GM12878 (cell line): Measurements from ENCODE around the gene OPN3. TPM values are rescaled to one million over a fixed set of nuclear protein-coding genes. Genes with fewer than 3 reads are reported as not detected.

ENCODE experiments used
- ATAC-seq: fragments of 200-7000 bp; cut with Tn5 transposase; 3 replicates; pipeline ENCODE4 v1.9.1; 2020; ENCODE audit warnings: mild to moderate bottlenecking, moderate library complexity
- BruUV-seq: library from RNA; stranded (reverse); fragments of 400-500 nt; replicated peaks from 2 replicates; lab custom pipeline; 2021; lab: Mats Ljungman, UMichigan
- CTCF ChIA-PET: fragments of 300-600 bp; sonication (Branson Sonifier 250); formaldehyde crosslinking; extraction: SDS; loops from one replicate; lab custom pipeline; 2021; ENCODE audit warnings: inconsistent platforms; lab: Yijun Ruan, JAX
- POLR2A ChIA-PET: fragments of 350-600 bp; formaldehyde crosslinking; extraction: SDS; loops from one replicate; lab custom pipeline; 2021; ENCODE audit warnings: inconsistent platforms; lab: Charles Lee
- RAD21 ChIA-PET: fragments of 300-600 bp; sonication (Branson Sonifier 250); formaldehyde crosslinking; loops from one replicate; lab custom pipeline; 2023; ENCODE audit warnings: antibody characterized with exemption; ENCODE audit not compliant: unreplicated experiment; lab: Charles Lee
- SMC1A ChIA-PET: fragments of 300-600 bp; sonication (Branson Sonifier 250); formaldehyde crosslinking; loops from one replicate; lab custom pipeline; 2023; ENCODE audit not compliant: unreplicated experiment, uncharacterized antibody; lab: Charles Lee
- DNase-seq: peaks from one replicate; pipeline ENCODE4 v3.0.0-alpha.2; 2011; ENCODE audit warnings: low read depth, low spot score
- FAIRE-seq: peaks from 3 replicates; lab custom pipeline; 2011; peaks lifted over from hg19 to GRCh38; lab: Jason Lieb, UNC
- H2AFZ ChIP-seq: 2 replicates; pipeline ENCODE4 v1.6.0; 2011; ENCODE audit warnings: low read depth, low read length, control low read depth; ENCODE audit not compliant: control insufficient read depth
- H3K27ac ChIP-seq: 2 replicates; pipeline ENCODE4 v1.5.1; 2011; ENCODE audit warnings: control low read depth; ENCODE audit not compliant: control insufficient read depth, insufficient read depth
- H3K27me3 ChIP-seq, 2 experiments: replicated peaks in 1 of 2; 2 replicates each; pipeline versions ENCODE4 v1.6.0 to v1.6.1; 2011; ENCODE audit warnings: low read length in 1 of 2; ENCODE audit not compliant: control insufficient read depth in 2 of 2, insufficient read depth in 2 of 2
- H3K36me3 ChIP-seq, 2 experiments: 2 replicates each; pipeline ENCODE4 v1.5.1; 2011; ENCODE audit warnings: low read length in 1 of 2; ENCODE audit not compliant: control insufficient read depth in 2 of 2, insufficient read depth in 2 of 2
- H3K4me1 ChIP-seq: 2 replicates; pipeline ENCODE4 v1.6.1; 2011; ENCODE audit warnings: mild to moderate bottlenecking, low read length, moderate library complexity, mixed read lengths; ENCODE audit not compliant: control insufficient read depth, insufficient read depth
- H3K4me2 ChIP-seq: 2 replicates; pipeline ENCODE4 v1.6.0; 2011; ENCODE audit warnings: control low read depth; ENCODE audit not compliant: control insufficient read depth, insufficient read depth
- H3K4me3 ChIP-seq: fragments of 200-600 bp; sonication (generic); 2 replicates; pipeline ENCODE4 v1.5.1; 2016
- H3K79me2 ChIP-seq: 2 replicates; pipeline ENCODE4 v1.6.0; 2011; ENCODE audit warnings: low read length; ENCODE audit not compliant: control insufficient read depth, insufficient read depth
- H3K9ac ChIP-seq: 2 replicates; pipeline ENCODE4 v1.8.0; 2011; ENCODE audit warnings: low read length, control low read depth, mixed read lengths; ENCODE audit not compliant: control insufficient read depth, insufficient read depth
- H3K9me3 ChIP-seq: replicated peaks from 3 replicates; pipeline ENCODE4 v1.5.1; 2011; ENCODE audit warnings: mild to moderate bottlenecking, low read length; ENCODE audit not compliant: control insufficient read depth, insufficient read depth
- H4K20me1 ChIP-seq: 2 replicates; pipeline ENCODE4 v1.6.0; 2011; ENCODE audit not compliant: control insufficient read depth, insufficient read depth
- BACH1 ChIP-seq: fragments of 450-650 bp; IDR thresholded peaks from 2 replicates; pipeline ENCODE4 v1.6.1; 2017; ENCODE audit warnings: mild to moderate bottlenecking, borderline replicate concordance
- BCL3 ChIP-seq: IDR thresholded peaks from 2 replicates; pipeline ENCODE4 v1.6.1; 2011; ENCODE audit warnings: borderline replicate concordance, low read depth, mild to moderate bottlenecking, moderate library complexity, low read length; ENCODE audit not compliant: insufficient read depth, poor library complexity, severe bottlenecking
- BCLAF1 ChIP-seq: fragments of 450-650 bp; IDR thresholded peaks from 2 replicates; pipeline ENCODE4 v1.6.1; 2017; ENCODE audit warnings: antibody characterized with exemption, mild to moderate bottlenecking, moderate library complexity
- BHLHE40 ChIP-seq, 2 experiments: fragments of 450-650 bp in 1 of 2; IDR thresholded peaks; 2 replicates each; pipeline ENCODE4 v1.6.1; 2011 to 2017; ENCODE audit warnings: low read depth in 2 of 2, borderline replicate concordance in 1 of 2, improper control_type of control experiment in 1 of 2, low read length in 1 of 2, mild to moderate bottlenecking in 1 of 2
- CBX5 ChIP-seq: sonication (generic); IDR thresholded peaks from 2 replicates; pipeline ENCODE4 v1.6.1; 2016; ENCODE audit warnings: low read depth, moderate library complexity, mild to moderate bottlenecking, inconsistent platforms
- IRF3 ChIP-seq: fragments of 450-650 bp; IDR thresholded peaks from 2 replicates; pipeline ENCODE4 v1.6.1; 2014; ENCODE audit warnings: mild to moderate bottlenecking
- IRF4 ChIP-seq: IDR thresholded peaks from 2 replicates; pipeline ENCODE4 v1.6.1; 2011; ENCODE audit warnings: low read depth, low read length
- MLLT1 ChIP-seq: fragments of 450-650 bp; IDR thresholded peaks from 2 replicates; pipeline ENCODE4 v1.6.1; 2016; ENCODE audit warnings: mild to moderate bottlenecking
- RAD21 ChIP-seq: IDR thresholded peaks from 2 replicates; pipeline ENCODE4 v1.6.1; 2011; ENCODE audit warnings: mild to moderate bottlenecking, low read depth, low read length, moderate library complexity; ENCODE audit not compliant: insufficient read depth
- RCOR1 ChIP-seq: conservative IDR thresholded peaks from 2 replicates; pipeline ENCODE4 v1.6.1; 2012; ENCODE audit warnings: low read depth, low read length, improper control_type of control experiment
- SIN3A ChIP-seq: IDR thresholded peaks from 2 replicates; pipeline ENCODE4 v1.6.1; 2012; ENCODE audit warnings: low read depth, low read length, improper control_type of control experiment
- SMARCA5 ChIP-seq: fragments of 450-650 bp; IDR thresholded peaks from 2 replicates; pipeline ENCODE4 v1.6.1; 2017; ENCODE audit warnings: mild to moderate bottlenecking
- SP1 ChIP-seq: IDR thresholded peaks from one replicate; pipeline ENCODE4 v1.6.1; 2011; ENCODE audit warnings: low read depth, low read length
- TBL1XR1 ChIP-seq: IDR thresholded peaks from 2 replicates; pipeline ENCODE4 v1.6.1; 2012; ENCODE audit warnings: low read depth, low read length, improper control_type of control experiment
- ZBTB33 ChIP-seq: fragments of 450-650 bp; IDR thresholded peaks from 2 replicates; pipeline ENCODE4 v1.6.1; 2017; ENCODE audit warnings: mild to moderate bottlenecking
- ZSCAN29 ChIP-seq: fragments of 450-650 bp; IDR thresholded peaks from 2 replicates; pipeline ENCODE4 v1.6.1; 2017; ENCODE audit warnings: mild to moderate bottlenecking, moderate library complexity
- WGBS: methylation state at CpG from one replicate; pipeline ENCODE4 v1.1.6; 2016; ENCODE audit warnings: low lambda C conversion rate; ENCODE audit not compliant: insufficient replicate concordance, insufficient coverage; ENCODE audit errors: missing lambda C conversion rate; 5-methylcytosine and 5-hydroxymethylcytosine counted together
- in situ Hi-C: fragments of 300-500 bp; cut with MboI; formaldehyde crosslinking; loops from 9 replicates; pipeline ENCODE4 v1.14.3; 2018; ENCODE audit warnings: mixed read lengths
- intact Hi-C: fragments of 100-400 bp; cut with micrococcal nuclease; formaldehyde crosslinking; loops from one replicate; pipeline ENCODE4 v1.14.2; 2022; ENCODE audit not compliant: unreplicated experiment
- polyA plus RNA-seq, 11 experiments: library from polyadenylated mRNA; depleted of rRNA in 4 of 11; unstranded in 6 of 11; stranded (reverse) in 5 of 11; fragments of >200 nt; fragmentation: Nextera tagmentation in 4 of 11; fragmentation: Illumina TruSeq in 1 of 11; extraction: Ambion mirVana in 4 of 11; extraction: Trizol in 1 of 11; gene quantifications; 1 replicate in 1 of 11; 2 replicates in 10 of 11; pipeline versions ENCODE4 v1.2.1 to v1.2.3, GENCODE V29; 2011 to 2016; ENCODE audit warnings: inconsistent platforms in 2 of 11, missing spikeins in 2 of 11, low read depth in 1 of 11
- total RNA-seq, 4 experiments: library from RNA; depleted of rRNA in 3 of 4; stranded (reverse); fragments of >200 nt in 3 of 4; fragmentation: Illumina TruSeq in 1 of 4; extraction: Trizol in 1 of 4; gene quantifications; 2 replicates each; pipeline versions ENCODE4 v1.2.1 to v1.2.3, GENCODE V29; 2013 to 2021

OPN3 gene
- total and polyA plus RNA-seq, 10 of the 15 experiments (the other 5 are each of a cell fraction or from before 2014, with no cell fraction given) = 0.26 to 12.2 (median 7.4) TPM

- TF ChIP-seq MLLT1 = no peak
- TF ChIP-seq IRF3 = no peak
- TF ChIP-seq SMARCA5 = no peak
- TF ChIP-seq BCL3 = no peak
- no peak for TF ChIP-seq TBL1XR1
- no peak for TF ChIP-seq BHLHE40 (IDR thresholded peaks at IDR 0.05; ENCODE audit: borderline replicate concordance in 1 of 2, low read depth in 2 of 2, low read length in 1 of 2)
- TF ChIP-seq SP1 = no peak
Measured at GRCh38 chr1:241644259-241644658, 4.1 kb upstream of the OPN3 start (continued).

GRCh38 chr1:241642593-241642944, 2.4 kb upstream of the OPN3 start:
- peaks cover 22% of the 10 kb centered on the region for H3K79me2 ChIP-seq
- ATAC-seq = no peak
- no TSS peak for BruUV-seq
- H3K27ac ChIP-seq = no peak overlapping the region
- intact Hi-C loops = no loop called here
- DNase-seq = no peak
- H3K4me1 ChIP-seq = peaks cover 5% of the 10 kb centered on the region; the same call in 1 of the 2 replicates
- ChIA-PET CTCF (no interaction called here), RAD21 (no interaction called here), SMC1A (interaction anchor here (0.8 kb wide), 1 partner anchor 45 kb away, joined by 3 read pairs; no protein-coding TSS in a partner anchor), POLR2A (no interaction called here)
- WGBS = 86% methylated on average over 1 of the region's 1 CpG
- H3K36me3 ChIP-seq = no peaks in the 10 kb centered on the region
- H3K27me3 ChIP-seq = no peaks in the 10 kb centered on the region
- no peak for FAIRE-seq
- H3K9me3 ChIP-seq = no peaks in the 10 kb centered on the region; the same call in 2 of the 3 replicates
- in situ Hi-C loops = no loop called here
- no peak overlapping the region for H3K9ac ChIP-seq
- H3K4me3 ChIP-seq = no peak overlapping the region
- no peak overlapping the region for H2AFZ ChIP-seq
- no peak overlapping the region for H3K4me2 ChIP-seq
- no peaks in the 10 kb centered on the region for H4K20me1 ChIP-seq
- TF ChIP-seq RCOR1 = no peak
- no peak for TF ChIP-seq BACH1
- no peak for TF ChIP-seq ZSCAN29
- TF ChIP-seq SIN3A = no peak
- no peak for TF ChIP-seq BCLAF1
- TF ChIP-seq CBX5 = no peak
- TF ChIP-seq RAD21 = no peak
- TF ChIP-seq ZBTB33 = no peak
- no peak for TF ChIP-seq IRF4
